Measurements from ENCODE around the gene VPS8. TPM values are rescaled to one million over a fixed set of nuclear protein-coding genes. Genes with fewer than 3 reads are reported as not detected.
"Not testable (repeated sequence)": the region's sequence is repeated elsewhere in the genome, so short reads cannot be mapped to it uniquely, and the experiment has no call there.

VPS8 gene
- total RNA-seq, 1 donor from 2014 or later = 16.4 TPM

GRCh38 chr3:184965639-184966430 lies 153.9 kb downstream of the VPS8 start:
- DNase-seq (ENCODE audit: low spot score) (no peak), ATAC-seq (no peak)

DNA sequence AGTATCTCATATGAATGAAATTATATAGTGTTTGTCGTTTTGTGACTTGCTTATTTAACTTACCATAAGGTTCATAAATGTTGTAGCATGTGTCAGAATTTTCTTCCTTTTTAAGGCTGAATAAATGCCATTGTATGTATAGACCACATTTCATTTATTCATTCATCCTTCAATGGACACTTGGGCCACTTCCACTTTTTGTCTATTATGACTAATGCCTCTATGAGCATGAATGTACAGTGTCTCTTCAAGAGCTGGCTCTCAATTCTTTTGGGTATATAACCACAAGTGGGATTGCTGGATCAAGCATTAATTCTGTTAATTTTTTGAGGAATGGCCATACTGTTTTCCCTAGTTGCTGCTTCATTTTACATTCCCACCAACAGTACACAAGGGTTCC lies 156.1 kb downstream of the VPS8 start:
- ATAC-seq (no peak), DNase-seq (ENCODE audit: low spot score) (no peak)

GRCh38 chr3:184970186-184970585 lies 158.2 kb downstream of the VPS8 start:
- ATAC-seq = no peak
- no peak for DNase-seq (ENCODE audit: low spot score)

DNA sequence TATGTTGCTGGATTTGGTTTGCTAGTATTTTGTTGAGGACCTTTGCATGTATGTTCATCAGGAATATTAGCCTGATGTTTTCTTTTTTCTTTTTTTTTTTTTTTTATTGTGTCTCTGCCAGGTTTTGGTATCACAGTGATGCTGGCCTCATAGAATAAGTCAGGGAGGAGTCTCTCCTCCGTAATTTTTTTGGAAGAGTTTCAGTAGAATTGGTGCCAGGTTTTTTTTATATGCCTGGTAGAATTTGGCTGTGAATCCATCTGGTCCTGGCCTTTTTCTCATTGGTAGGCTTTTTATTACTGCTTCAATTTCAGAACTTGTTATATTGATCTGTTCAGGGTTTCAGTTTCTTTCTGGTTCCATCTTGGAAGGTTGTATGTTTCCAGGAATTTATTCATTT lies 165.8 kb downstream of the VPS8 start:
- no peak for ATAC-seq
- no peak for DNase-seq (ENCODE audit: low spot score)

DNA sequence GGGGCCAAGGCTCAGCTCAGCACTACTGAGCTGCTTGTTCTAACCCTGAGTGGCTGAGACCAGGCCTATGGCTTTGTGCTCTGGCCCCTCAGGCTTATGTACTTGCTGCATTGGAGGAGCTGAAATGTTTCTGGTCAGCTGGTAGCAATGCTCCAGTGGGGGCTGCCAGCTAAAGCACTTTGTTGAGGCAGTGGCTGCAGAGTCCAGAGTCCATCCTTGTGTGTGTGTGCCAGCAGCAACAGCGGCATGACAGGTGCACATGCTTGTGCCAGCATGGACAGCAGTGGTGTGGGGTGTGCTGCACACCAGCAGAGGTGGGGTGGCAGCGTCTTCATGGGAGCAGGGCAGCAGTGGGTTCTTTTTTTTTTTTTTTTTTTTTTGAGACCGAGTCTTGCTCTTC lies 169.1 kb downstream of the VPS8 start:
- DNase-seq (ENCODE audit: low spot score) (peak; percentile 86), ATAC-seq (peak; percentile 99)

DNA sequence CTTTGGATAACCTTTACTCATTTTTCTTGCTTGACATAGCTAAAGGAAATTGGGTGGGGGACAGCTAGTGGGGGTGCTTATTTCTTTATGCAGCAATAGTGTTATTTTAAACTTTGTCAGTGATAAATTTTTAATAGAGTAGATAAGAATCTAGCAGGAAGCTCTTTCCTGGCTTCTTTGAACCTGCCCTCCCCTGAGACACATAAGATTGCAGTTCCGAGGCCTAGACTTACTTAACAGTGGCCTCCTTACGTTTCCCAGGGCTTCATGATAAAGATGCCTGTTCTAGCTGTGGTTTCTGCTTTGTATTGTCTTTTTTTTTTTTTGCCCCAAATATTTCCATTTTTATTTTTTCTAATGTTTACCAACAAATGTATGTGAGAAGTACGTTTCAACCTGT lies 170.1 kb downstream of the VPS8 start:
- ATAC-seq = no peak

DNA sequence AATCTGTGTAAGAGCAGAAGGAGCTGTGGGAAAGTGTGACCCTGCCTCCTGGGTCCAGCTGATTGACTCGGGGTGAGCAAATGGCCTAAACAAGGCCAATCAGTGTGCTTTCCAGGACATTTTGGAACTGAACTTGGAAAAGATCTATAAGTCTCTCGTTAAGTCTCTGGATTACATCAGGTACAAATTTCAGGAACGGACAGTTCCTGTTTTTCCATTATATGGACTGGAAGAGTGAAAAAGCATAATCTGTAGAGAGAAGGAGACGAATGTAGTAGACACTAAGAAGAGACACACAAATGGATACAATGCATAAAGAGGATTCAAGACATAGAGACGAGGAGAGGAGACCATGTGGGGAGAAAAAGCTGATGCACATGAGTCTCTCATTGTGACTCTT lies 173.6 kb downstream of the VPS8 start:
- DNase-seq (ENCODE audit: low spot score) (no peak), ATAC-seq (no peak)

More for the DNA sequence above, 170.1 kb downstream of the VPS8 start:
- no peak for DNase-seq (ENCODE audit: low spot score)

DNA sequence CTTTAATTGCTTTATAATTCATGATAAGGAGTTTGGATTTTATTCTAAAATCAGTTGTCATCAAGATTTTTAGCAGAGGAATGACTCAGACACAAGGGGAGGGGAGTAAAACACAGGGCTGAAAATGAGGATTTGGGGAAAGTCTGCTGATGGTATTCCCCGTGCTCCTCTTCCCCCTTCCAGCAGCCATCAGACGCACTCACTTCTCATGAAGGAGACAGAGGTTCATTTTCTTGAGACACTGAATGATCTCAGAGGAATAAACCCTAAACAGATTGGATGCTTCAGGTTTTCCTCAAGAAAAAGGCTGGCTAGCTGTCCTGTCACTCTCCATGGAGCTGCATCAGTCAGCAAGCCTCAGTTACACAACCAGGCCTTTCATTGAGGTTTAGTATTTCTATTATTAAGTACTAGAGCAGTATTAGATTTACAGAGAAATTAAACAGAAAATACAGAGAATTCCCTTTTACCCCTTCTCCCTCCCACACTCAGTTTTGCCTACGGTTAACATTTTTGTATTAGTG lies 174.5 kb downstream of the VPS8 start:
- ATAC-seq (no peak), DNase-seq (ENCODE audit: low spot score) (no peak)

GRCh38 chr3:184993394-184993793 lies 181.4 kb downstream of the VPS8 start:
- no peak for DNase-seq (ENCODE audit: low spot score)

DNA sequence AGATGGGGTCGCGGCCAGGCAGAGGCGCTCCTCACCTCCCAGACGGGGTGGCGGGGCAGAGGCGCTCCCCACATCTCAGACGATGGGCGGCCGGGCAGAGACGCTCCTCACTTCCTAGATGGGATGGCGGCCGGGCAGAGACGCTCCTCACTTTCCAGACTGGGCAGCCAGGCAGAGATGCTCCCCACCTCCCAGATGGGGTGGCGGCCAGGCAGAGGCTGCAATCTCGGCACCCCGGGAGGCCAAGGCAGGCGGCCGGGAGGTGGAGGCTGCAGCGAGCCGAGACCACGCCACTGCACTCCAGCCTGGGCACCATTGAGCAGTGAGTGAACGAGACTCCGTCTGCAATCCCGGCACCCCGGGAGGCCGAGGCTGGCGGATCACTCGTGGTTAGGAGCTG lies 191.9 kb downstream of the VPS8 start:
- not testable (repeated sequence) for ATAC-seq

More at GRCh38 chr3:184993394-184993793, 181.4 kb downstream of the VPS8 start:
- no peak for ATAC-seq

DNA sequence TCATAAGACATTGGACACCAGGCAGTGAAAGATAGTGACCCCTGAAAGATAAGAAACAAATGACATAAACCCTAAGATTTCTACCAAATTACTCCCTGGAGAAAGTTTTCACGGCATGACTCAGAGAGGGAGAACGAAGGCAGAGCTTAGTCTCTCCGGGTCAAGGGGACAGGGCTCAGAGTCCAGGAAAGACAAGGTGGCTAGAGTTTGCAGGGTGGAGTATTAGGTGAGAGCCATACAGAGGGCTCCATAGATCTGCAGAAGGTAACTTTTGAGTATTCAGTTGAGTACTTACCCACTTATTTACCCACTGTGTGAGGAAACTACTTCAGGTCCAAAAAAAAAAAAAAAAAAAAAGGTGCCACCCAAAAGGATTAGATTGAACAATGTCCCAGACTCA lies 197.7 kb downstream of the VPS8 start:
- ATAC-seq = no peak
- no peak for DNase-seq (ENCODE audit: low spot score)

More for the DNA sequence above, 191.9 kb downstream of the VPS8 start:
- DNase-seq (ENCODE audit: low spot score) = not testable (repeated sequence)

DNA sequence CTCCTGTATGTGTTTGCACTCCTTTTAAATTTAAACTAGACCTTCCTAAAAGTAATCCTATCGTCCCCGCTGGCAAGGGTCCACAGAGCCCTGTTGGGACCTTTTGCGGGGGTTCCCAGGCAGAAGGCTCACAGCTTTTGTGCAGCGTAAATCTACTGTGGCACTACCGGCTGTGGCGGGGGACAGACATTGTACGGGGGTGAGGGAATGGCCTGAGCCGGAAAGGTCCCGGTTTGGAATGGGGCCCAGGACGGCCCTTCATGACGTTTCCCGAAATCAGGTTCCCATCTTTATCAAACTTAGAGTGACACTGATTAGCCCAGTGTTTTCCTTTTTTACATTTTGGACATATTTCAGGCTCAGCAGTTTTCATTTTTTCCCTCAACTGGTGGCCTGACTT lies 205.6 kb downstream of the VPS8 start:
- not testable (repeated sequence) for ATAC-seq; DNase-seq (ENCODE audit: low spot score)

- not testable (repeated sequence) for DNase-seq (ENCODE audit: low spot score); ATAC-seq
These were observed 206.0 kb downstream of the VPS8 start for GRCh38 chr3:185017996-185018395.

DNA sequence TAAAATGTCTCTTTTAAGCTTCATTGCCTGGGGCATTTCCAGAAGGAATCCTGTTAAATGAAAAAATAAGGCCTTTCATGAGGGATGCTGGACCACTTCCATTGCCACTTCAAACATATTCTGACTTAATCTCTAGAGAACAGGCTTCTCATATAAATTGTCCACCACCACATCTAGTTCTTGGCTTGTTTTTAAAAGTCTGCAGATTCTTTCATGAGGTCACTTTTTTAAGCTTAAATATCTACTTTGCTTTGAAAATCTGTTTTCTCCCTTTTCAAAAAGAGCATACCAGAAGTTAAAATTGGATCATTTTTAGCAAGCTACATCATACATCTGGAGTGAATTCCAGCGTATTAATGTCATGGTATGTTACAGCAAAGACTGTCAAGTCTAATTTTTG lies 209.3 kb downstream of the VPS8 start:
- ATAC-seq (no peak), DNase-seq (ENCODE audit: low spot score) (no peak)

DNA sequence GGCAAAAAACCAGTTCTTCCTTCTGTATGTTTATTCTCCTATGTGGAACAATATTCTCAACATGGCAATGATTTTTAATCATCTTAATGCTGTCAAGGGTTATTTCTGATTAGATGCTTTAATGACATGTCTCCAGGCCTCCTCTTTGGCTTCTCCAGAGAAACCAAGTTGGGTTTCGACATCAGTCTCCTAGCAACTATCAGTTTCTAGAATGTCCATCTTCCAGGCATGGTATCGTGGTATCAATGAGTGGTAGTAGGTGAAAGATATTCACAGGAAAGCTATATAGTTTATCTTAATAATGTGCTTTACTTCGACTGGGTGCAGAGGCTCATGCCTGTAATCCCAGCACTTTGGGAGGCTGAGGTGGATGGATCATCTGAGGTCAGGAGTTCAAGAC lies 212.4 kb downstream of the VPS8 start:
- ATAC-seq = no peak
- no peak for DNase-seq (ENCODE audit: low spot score)

DNA sequence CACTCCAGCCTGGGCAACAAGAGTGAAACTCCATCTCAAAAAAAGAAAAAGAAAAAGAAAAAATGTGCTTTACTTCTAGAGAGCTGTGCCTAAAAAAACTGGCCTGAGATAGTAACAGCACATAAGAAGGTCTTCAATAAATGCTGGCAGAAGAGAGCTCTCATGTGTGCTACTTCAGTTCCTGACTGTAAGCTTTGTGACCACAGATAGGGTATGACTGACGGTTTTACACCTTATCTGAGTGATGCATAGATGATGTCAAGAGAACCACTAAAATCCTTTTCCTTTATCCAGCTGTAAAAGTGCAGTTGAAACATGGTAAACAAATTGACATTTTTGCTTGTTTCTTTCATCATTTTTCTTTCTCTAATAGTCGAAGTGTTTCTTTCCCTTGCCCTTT lies 213.0 kb downstream of the VPS8 start:
- DNase-seq (ENCODE audit: low spot score) (no peak), ATAC-seq (no peak)

GRCh38 chr3:185028121-185028520 lies 216.2 kb downstream of the VPS8 start:
- ATAC-seq = no peak
- no peak for DNase-seq (ENCODE audit: low spot score)

GRCh38 chr3:185029086-185029485 lies 217.1 kb downstream of the VPS8 start:
- ATAC-seq (no peak), DNase-seq (ENCODE audit: low spot score) (no peak)

DNA sequence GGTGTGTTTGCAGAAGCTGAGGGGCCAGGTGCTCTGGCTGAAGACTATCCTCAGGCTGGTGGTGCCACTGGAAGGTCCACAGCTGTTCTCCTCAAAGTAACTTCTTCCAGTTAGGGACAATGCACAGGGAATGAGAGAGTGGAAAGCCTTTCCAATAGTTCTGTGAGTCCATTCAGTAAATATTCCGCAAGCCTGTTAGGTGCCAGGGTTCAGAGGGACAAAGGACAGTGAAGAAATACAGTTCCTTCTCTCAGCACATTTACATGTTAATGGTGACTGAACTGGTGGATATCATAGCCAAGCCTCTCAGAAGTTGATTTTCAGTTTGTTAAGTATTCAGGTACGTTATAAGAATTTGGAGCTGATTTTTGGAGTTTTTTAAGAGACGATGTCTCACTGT lies 218.4 kb downstream of the VPS8 start:
- DNase-seq (ENCODE audit: low spot score) = peak; percentile 56
- peak; percentile 99 for ATAC-seq

GRCh38 chr3:185030951-185031350 lies 219.0 kb downstream of the VPS8 start:
- DNase-seq (ENCODE audit: low spot score) = no peak
- ATAC-seq = no peak

DNA sequence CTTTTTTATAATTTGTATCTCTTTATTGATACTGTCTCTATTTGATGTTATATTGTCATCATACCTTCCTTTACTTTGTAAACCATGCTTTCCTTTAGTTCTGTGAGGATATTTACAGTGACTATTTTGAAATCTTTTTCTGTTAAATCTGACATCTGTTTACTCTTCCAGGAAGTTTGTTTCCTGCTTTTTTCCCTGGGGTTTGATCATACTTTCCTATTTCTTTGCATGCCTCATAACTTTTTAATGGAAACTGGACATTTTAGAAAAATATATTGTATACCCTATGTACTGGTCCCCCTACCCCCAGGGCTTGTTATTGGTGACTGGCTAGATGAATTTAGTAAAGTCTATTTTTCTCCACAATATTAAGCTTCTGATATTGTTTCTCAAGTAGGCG lies 225.8 kb downstream of the VPS8 start:
- no peak for DNase-seq (ENCODE audit: low spot score)

GRCh38 chr3:185040425-185040824 lies 228.5 kb downstream of the VPS8 start:
- ATAC-seq = no peak
- no peak for DNase-seq (ENCODE audit: low spot score)

More for the DNA sequence above, 225.8 kb downstream of the VPS8 start:
- ATAC-seq = no peak

GRCh38 chr3:185041540-185041939 lies 229.6 kb downstream of the VPS8 start:
- ATAC-seq (no peak), DNase-seq (ENCODE audit: low spot score) (no peak)
